ENCODE measurements around the gene DHRS4.
A peak's percentile ranks its signal among the peaks of the same experiment; 100 is the strongest.

The DHRS4 gene

GRCh38 chr14:23953464-23954278 is at the start of gene DHRS4:
DHRS4 (plus strand) TSS chr14:23953770; CDS start chr14:23953789, 19 bp downstream.
- DNase-seq (ENCODE audit: low read depth): peak; percentile 54

GRCh38 chr14:23910101-23910875 is 43.3 kb upstream of the DHRS4 start:
- no peak for DNase-seq (ENCODE audit: low read depth)

- DNase-seq (ENCODE audit: low read depth): no peak
These were observed 42.7 kb upstream of the DHRS4 start for GRCh38 chr14:23910876-23911210.

- DNase-seq (ENCODE audit: low read depth): no peak
These were observed 38.0 kb upstream of the DHRS4 start for GRCh38 chr14:23915559-23915958.

DNA sequence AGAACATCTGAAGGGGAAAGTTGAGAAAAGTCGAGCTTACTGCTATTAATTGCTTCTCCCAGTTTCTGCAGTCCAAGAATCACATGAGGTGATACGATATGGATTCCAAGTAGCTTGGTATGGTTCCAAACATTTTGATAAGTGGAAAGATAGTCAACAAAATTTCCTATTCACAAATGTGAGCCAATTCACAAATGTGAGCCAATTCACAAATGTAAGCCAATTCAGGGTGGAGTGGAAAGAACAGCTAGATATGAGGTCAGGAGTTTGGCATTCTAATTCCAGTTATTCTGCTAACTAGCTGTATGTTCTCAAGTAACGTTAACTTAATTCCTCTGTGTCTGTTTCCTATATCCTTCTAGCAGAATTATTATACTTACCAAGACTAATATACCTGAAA is 37.6 kb upstream of the DHRS4 start:
- DNase-seq (ENCODE audit: low read depth): no peak

DNA sequence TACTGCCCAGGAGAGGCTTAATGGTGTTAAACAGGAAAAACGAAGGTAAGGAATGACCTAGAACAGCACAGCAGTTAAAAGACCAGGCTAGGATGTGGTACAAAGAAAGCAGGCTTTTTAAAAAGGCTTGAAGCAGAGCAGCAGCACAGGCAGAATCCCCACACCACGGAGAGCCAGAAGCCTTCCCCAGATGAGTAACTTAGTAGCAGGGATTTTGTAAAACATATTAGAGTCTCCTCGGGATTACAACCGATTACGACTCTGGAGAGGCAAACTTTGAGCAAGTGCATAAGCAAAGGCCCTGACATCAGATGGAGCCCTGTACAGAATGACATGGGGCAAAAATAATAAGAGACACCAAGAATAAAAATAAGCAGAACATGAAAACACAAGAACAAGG is 37.1 kb upstream of the DHRS4 start:
- no peak for DNase-seq (ENCODE audit: low read depth)

DNA sequence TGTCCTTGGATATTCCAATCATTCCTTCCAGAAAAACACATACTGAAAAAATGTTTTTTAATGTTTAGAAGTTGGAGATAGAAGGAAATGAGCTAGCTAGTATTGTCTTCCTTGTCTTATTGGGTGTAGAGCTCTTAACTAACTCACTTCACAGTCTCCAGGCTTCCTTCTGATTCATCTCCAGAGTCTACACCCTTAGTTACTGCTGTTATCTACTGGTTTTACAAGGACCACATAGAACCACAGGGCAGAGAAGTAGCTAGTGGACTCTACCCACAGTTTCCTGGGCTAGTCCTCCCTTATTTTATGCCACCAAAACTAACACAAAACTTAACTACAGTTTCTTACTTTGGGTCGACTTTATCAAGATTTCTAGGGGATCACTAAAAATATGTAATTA is 31.0 kb upstream of the DHRS4 start:
- DNase-seq (ENCODE audit: low read depth): no peak

DNA sequence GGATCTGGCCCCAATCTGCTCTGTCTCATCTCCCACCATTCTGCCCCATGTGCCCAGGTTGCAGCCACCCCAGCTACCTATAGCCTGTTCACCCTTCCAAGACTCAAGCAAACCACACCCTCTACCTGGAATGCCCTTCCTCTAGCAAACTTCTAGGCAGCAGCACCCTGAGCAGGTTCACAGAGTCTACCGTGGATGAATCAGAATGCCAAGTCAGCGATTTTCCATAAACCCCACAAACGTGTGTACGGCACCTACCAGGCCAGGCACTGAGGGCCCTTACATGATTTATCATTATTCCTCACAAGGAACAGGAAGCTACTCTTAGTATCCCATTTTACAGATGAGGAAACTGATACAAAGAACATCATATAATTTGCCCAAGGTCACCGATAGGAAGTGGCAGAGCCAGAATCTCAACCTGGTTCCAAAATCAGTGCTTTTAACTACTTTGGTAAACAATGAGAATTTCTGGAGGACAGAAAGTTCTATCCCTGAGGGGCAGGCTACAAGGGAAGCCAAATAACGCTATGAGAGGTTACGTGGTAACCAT is 28.0 kb upstream of the DHRS4 start:
- no peak for DNase-seq (ENCODE audit: low read depth)

GRCh38 chr14:23926543-23926942 is 27.0 kb upstream of the DHRS4 start:
- no peak for DNase-seq (ENCODE audit: low read depth)

GRCh38 chr14:23929136-23929535 is 24.4 kb upstream of the DHRS4 start:
- DNase-seq (ENCODE audit: low read depth): no peak

- peak; percentile 56 for DNase-seq (ENCODE audit: low read depth)
These were observed 23.7 kb upstream of the DHRS4 start for GRCh38 chr14:23929822-23930294.

- DNase-seq (ENCODE audit: low read depth): no peak
These were observed 22.8 kb upstream of the DHRS4 start for GRCh38 chr14:23930742-23931141.

DNA sequence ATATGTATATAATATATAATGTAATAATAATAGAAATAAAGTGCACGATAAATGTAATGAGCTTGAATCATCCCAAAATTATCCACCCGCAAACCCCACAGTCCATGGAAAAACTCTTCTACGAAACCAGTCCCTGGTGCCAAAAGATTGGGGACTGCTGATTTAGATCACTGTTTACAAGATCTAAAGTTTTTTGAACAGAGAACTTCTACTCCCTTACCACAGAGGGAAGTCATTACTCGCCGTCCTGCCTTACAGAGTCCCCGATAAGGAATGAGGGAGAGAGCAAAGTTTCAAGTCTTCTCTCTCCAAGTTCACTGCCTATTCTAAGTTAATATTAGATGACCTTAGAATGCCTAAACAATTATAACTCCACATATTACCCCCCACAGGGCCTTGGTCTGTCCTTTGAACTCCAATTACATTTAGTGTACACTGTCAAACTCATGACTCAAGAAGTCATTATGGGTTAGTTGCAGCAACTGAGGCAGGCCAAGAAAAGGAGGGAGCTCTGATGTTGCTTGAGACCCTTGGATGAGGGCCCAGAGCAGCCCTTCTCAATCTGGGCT is 21.8 kb upstream of the DHRS4 start:
- DNase-seq (ENCODE audit: low read depth): no peak

GRCh38 chr14:23932639-23933038 is 20.9 kb upstream of the DHRS4 start:
- no peak for DNase-seq (ENCODE audit: low read depth)

DNA sequence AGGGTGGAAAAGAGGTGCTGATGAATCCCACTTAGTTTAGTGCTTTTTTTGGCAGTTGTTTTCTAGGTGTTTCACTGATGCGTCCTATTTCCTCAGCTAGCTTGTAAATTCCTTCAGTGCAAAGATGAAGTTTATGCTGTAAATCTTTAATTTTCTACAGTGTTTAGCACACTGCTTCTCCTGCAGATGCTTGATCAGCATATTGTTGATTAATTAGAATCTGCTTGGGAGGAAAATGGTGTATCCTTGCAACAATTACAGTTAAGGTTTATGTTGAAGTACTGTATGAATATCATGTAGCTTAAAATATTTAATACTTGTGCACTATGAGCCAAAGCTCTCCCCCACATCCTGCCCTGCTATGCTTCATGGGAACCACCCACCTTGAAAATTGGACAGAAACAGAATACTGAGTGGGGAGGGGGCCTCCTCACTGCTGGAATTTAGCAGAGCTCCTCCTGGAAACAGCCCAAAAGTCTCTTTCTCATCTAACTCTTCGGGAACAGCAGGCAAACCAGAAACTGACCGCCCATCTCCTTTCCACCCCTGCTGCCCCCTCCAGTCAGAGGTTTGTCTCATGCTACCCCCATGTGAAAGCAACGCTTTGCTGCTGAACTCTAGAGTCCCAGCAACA is 20.3 kb upstream of the DHRS4 start:
- no peak for DNase-seq (ENCODE audit: low read depth)

DNA sequence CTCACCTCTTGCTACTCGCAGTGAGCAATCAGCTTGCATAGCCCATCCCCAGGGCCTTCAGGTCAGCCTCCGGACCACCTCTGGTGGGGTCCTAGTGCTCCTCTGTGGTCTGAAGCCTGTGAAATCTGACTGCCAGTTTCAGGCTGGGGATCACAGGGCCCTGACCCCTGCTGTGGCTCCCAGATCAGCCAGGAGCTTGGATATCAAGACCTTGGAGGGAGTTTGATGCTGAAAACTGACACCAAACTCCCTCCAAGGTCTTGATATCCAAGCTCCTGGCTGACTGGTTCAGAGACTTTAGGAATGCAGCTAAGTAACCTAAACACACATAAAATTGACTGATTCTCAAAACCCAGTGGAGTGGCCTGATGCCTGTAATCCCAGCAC is 19.8 kb upstream of the DHRS4 start:
- DNase-seq (ENCODE audit: low read depth): no peak

DNA sequence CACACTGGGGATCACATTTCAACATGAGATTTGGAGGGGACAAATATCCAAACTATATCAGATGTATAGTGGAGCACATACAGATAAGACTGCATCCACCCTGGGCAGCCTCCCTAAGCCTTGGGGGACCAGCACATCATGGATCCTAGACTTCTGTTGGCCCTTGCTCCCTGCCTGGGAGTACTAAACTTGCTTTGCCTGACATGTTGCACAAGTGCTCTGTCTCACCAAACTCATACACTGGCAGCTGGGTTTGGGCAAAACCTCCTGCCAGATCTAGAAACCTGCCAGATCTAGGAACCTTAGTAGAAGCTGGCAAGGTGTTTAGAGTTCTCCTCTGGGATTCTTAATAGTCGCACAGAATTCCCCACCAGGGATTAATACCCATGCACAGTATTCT is 18.4 kb upstream of the DHRS4 start:
- DNase-seq (ENCODE audit: low read depth): no peak

DNA sequence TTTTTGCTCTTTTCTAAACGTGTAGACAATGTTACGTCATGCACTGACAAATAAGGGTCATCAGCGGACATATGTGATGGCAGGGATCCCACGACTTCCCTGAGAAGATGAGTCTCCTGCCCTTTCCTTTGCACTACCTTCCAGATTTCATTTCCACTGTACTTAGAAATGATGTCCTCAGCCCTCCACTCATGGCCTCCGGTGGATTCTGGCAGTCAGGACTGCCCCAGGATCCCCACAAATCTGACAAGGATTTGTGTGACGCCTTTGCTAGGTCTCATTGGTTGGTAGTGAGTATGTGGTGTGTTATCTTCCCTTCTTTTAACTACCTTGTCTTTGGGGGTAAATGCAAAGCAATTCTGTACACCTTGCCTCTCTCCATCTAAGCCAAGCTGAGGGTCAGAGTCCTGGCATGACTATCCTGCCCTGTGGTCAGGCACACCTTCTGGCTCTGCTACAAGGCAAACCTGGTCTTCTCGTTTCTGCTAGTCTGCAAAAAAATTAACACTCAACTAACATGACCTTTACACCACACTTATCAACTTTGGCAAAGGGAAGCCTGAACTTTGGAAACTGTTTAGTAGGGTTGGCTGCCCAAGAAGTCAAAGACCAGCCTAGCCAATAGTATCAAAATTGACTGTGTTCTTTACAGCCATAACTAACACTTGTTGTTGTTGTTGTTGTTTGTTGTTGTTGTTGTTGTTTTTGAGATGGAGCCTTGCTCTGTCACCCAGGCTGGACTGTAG is 17.3 kb upstream of the DHRS4 start:
- no peak for DNase-seq (ENCODE audit: low read depth)

DNA sequence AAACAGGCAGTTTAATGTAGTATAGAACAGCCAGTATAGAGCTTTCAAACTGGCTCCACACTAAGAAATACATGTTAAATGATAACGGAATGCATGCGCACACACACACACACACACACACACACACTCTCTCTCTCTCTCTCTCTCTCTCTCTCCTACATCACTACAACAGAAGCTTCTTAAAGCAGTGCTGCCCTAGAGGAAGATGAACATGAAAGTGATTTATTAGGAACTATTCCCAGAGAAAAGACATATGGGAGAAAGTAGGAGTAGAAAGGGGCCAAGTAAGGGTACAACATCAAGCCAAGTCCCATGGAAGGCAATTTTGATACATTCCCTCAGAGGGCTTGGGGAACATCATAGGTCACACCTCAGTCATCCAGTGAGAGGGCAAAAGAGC is 16.4 kb upstream of the DHRS4 start:
- no peak for DNase-seq (ENCODE audit: low read depth)

GRCh38 chr14:23938823-23939222 is 14.7 kb upstream of the DHRS4 start:
- DNase-seq (ENCODE audit: low read depth): no peak

DNA sequence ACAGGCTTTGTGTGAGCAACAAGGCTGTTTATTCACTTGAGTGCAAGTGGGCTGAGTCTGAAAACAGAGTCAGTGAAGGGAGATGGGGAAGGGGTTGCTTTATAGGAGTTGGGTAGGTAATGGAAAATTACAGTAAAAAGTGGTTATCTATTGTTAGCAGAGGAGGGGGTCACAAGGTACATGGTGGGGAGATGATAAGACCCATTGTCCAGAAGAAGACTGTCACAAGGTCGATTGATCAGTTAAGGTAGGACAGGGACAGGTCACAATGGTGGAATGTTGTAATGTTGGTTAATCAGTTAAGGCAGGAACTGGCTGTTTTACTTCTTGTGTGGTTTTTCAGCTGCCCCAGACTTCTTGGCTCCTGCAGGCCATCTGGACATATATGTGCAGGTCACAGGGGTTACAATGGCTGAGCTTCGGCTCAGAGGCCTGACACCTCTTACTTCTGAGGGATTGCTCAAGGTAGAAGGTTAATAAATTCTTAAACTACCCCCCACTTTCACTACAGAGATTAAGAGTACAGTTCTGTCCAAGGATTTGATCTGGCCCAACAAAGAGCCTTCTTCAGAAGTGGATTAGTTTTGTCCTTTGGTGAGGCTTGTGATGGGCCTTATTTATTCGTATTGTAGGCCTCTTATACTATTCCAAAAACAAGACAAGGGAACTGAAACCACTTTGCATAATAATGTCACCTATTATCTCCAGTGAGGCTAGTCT is 13.8 kb upstream of the DHRS4 start:
- DNase-seq (ENCODE audit: low read depth): no peak
